GM11168 (cell line): ENCODE measurements around the gene ZDHHC14.

Experiments used
- in situ Hi-C: fragments of 300-500 bp; cut with MboI; formaldehyde crosslinking; loops from one replicate; pipeline ENCODE4 v1.12.0; 2022; ENCODE audit warnings: low sequenced_read_pairs; ENCODE audit not compliant: unreplicated experiment

ZDHHC14 gene

GRCh38 chr6:157486572-157486971, 105.6 kb downstream of the ZDHHC14 start:
- in situ Hi-C loops: no loop called here

- in situ Hi-C loops: no loop called here
These were observed 106.3 kb downstream of the ZDHHC14 start for GRCh38 chr6:157487110-157487773.

- in situ Hi-C loops: no loop called here
These were observed 107.1 kb downstream of the ZDHHC14 start for GRCh38 chr6:157488058-157488457.

GRCh38 chr6:157488716-157489118, 107.7 kb downstream of the ZDHHC14 start:
- in situ Hi-C loops: no loop called here

GRCh38 chr6:157490611-157491269, 109.8 kb downstream of the ZDHHC14 start:
- in situ Hi-C loops: no loop called here

- in situ Hi-C loops: no loop called here
These were observed 110.7 kb downstream of the ZDHHC14 start for GRCh38 chr6:157491571-157492232.

- in situ Hi-C loops: no loop called here
These were observed 111.3 kb downstream of the ZDHHC14 start for GRCh38 chr6:157492249-157492648.

GRCh38 chr6:157492741-157493140, 111.8 kb downstream of the ZDHHC14 start:
- in situ Hi-C loops: no loop called here

GRCh38 chr6:157493173-157493572, 112.2 kb downstream of the ZDHHC14 start:
- in situ Hi-C loops: no loop called here

GRCh38 chr6:157493576-157493975, 112.6 kb downstream of the ZDHHC14 start:
- in situ Hi-C loops: no loop called here

- in situ Hi-C loops: no loop called here
These were observed 113.2 kb downstream of the ZDHHC14 start for GRCh38 chr6:157494132-157494710.

GRCh38 chr6:157496534-157497095, 115.6 kb downstream of the ZDHHC14 start:
- in situ Hi-C loops: no loop called here

GRCh38 chr6:157497579-157497978, 116.6 kb downstream of the ZDHHC14 start:
- in situ Hi-C loops: no loop called here

- in situ Hi-C loops: no loop called here
These were observed 117.8 kb downstream of the ZDHHC14 start for GRCh38 chr6:157498817-157499216.

- in situ Hi-C loops: no loop called here
These were observed 119.0 kb downstream of the ZDHHC14 start for GRCh38 chr6:157500022-157500421.

GRCh38 chr6:157503018-157503747, 122.2 kb downstream of the ZDHHC14 start:
- in situ Hi-C loops: no loop called here

GRCh38 chr6:157505912-157506491, 125.0 kb downstream of the ZDHHC14 start:
- in situ Hi-C loops: no loop called here

- in situ Hi-C loops: no loop called here
These were observed 129.6 kb downstream of the ZDHHC14 start for GRCh38 chr6:157510323-157511188.
